Hypothalamus (tissue), 51 donors: ENCODE results near the gene TNNI3.
A peak's percentile ranks its signal among the peaks of the same experiment; 100 is the strongest.

Source experiments
- DNase-seq, 51 donors: peaks; one replicate each; lab custom pipeline; 2025; lab: John Stamatoyannopoulos, UW

Gene TNNI3

DNA sequence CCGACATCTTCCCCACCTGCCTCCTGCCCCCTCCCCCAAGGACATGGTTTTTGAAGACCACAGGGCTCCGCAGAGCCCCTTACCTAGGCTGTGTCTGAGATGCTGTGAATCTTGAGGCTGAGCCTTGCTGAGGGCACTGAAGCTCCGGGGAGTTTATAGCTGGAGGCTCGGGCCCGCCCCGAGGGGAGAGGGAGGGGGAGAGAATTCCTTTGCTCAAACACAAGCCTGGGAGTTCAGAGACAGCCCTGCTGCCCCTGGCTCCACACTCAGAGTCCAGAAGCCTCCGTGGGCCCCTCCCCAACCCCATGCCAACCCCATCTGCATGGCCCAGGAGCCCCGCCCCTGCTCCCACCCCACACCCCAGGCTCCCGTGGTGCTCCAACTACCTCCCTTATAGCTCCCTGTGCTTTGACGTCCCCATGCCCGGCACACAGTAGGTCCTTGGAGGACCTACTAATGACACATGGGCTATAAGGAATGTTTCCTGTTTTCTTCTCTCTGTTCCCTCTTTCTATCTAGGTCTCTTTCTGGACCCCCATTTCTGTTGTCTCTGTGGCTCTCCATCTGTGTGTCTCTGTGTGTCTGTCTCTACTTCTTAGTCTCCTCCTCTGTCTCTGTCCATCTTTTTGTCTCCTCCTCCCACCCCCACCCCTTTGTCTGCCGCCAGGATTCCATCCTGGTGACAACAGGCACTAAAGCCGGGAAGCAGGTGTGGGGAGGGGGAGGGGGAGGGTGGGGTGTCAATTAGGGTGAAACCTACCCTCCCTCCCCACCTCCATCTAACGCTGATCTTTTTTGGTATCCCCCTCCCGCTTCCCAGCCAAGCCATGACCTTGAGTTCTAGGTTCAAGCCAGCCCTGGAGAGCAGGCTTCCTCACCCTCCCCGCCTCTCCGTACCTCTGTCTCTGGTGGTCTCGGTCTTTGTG, 8.2 kb downstream of the TNNI3 start, which contains the start of gene TNNT1:
Gene TNNT1, minus strand, starts transcription at position 129 of the 926 bp plus-strand sequence. CDS start 2,049 bp downstream, outside the sequence.
- DNase-seq: no peak

DNA sequence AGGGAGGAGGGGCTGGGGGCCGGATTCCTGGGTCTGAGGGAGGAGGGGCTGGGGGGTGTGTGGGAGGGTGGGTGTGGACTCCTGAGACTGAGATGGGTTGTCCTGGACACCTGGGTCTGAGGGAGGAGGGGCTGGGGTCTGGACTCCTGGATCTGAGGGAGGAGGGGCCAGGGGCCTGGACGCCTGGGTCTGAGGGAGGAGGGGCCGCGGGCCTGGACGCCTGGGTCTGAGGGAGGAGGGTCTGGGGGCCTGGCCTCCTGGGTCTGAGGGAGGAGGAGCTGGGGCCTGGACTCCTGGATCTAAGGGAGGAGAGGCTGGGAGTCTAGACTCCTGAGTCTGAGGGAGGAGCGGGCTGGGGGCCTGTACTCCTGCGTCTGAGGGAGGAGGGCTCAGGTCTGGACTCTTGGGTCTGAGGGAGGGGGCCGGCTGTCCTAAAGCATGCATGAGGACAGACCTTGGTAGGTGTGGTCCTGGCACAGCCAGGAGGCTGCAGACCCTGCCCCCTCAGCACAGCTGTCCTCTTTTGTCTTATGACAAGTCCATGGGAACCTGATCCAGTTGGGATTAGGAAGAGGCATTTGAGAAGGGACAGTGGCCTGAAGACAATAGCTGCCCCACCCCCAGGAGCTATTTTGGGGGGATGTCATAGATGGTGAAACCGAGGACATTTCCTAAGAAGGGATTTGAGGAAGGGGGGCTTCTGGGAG, 9.8 kb downstream of the TNNI3 start:
- no peak for DNase-seq

DNA sequence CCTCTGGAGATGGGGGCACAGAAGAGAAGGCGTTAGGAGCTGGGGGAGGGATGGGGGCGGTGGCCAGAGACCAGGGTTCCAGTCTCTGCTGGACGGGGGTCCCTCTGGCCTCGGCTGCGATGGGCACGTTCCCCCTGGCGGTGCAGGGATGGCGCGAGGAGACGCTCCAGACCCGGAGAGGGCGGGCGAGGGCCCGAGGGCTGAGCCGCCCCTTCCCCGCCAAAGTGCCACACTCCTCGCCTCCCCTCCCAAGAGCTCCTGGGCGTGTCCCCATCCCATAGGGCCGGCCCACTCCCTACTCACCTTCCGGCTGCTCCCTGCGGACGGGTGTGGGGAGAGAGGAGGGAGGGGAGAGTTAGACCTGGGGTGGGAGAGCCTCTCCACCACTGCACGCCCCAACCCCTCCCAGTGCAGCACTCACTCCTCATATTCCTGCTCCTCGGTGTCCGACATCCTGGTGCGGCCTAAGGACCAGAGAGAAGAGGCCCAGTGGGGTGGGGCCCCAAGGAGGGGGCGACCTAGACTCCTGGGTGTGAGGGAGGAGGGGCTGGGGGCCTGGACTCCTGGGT, 10.7 kb downstream of the TNNI3 start:
- no peak for DNase-seq

DNA sequence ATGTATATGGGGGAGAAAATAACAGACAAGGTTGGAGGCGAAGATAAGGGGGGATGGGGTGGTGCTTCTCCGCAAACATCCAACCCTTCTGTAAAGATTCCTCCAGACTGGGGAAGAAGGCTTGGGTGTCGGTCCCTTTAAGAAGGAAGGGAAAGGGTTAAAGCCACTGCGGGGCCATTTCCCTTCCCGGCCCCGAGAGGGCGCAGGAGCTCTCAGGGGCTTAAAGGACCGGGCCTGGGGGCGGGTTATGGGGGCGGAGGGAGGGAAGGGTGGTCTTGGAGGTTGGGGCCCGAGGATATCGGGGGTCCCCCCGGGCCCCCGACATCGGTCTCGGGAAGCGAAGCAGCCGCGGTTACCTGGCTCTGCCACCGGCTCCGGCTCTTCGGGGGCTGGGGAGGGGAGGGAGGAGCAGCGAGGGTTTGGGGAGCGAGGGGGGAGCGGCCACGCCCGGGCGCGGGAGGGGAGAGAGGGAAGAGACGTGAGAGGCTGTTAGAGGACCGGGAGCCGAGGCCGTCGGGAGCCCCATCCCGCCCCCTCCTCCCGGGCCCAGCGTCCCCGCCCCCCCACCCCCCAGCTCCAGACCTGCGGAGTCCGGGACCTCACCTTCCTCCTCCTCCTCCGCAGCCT, 11.3 kb downstream of the TNNI3 start:
- DNase-seq: no peak

DNA sequence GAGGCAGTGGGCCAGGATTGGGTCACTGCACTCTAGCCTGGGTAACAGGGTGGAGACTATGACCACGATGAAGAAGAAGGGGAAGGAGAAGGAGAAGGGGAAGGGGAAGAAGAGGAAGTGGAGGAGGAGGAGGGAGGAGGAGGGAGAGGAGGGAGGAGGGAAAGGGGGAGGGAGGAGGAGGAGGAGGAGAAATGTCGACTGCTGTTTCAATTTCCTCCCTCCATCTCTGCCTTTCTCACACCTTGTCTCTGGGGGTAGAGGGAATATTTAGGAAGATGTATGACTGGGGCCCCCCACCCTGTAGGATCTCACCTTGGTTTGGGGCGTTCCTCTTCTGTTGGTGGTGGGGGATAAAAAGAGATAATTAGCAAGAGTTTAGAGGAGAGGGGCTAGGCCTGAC, 12.3 kb downstream of the TNNI3 start:
- no peak for DNase-seq

DNA sequence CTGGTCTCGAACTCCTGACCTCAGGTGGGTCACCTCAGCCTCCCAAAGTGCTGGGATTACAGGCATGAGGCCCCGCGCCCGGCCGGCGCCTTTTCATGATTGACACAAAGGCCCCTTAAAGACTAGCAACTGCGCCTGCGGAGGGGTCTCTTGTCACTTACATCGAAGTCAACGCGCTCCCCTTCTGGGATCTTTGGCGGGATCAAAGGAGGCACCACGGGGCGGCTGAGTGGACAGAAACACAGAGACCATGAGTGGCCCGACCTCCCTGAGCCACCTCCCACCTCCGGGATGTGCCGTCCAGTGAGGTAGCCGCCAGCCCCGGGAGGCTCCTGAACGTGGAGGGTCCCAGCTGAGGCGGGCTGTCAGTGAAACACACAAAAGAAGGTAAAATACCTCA, 15.8 kb downstream of the TNNI3 start:
- no peak for DNase-seq

DNA sequence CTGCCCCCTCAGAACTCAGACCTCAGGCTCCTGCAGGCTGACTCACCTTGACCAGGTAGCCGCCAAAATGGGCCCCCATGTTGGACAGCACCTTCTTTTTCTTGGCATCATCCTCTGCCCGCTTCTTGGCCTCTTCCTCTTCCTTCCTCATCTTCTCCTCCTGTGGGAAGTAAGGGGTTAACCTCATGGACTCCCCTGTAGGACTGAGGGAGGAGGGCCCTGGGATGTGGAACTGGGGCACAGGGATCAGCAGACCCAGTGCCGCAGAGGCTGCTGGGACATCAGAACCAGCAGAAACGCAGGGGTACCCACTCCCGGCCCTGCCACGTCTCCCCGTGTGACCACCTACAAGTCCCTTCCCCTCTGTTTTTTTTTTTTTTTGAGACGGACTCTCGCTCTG, 19.6 kb downstream of the TNNI3 start:
- no peak for DNase-seq

DNA sequence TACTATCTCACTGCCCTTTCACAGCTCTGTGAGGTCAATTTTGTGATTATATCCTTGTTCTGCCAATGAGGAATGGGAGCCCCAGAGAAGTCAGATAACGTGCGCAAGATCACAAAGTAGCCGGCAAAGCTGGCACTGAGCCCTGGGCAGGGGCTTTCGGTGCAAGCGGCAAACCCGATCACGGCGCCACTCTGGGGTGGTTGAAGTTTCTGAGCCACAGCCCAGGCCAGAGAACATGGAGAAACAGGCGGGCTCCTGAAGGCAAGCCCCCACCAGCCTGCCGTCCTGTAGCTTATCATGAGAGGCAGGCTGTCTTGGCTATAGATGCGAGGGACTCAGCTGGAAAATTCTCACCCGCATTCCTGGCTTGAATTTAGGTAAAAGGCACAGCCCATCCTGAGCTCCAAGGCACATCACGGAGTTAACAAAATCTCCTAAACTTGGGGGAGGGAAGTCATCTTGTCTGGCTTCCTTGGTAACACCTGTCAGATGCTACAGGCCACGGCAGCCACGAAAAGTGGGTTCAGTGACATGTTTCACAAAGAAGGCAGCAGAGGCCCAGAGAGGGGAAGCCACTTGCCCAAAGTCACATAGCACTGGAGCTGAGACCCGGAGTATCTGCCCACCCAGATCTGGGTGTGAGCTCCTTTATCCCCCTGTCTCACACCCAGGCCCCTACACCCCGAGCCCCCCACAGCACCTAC, 21.0 kb downstream of the TNNI3 start:
- DNase-seq: no peak

DNA sequence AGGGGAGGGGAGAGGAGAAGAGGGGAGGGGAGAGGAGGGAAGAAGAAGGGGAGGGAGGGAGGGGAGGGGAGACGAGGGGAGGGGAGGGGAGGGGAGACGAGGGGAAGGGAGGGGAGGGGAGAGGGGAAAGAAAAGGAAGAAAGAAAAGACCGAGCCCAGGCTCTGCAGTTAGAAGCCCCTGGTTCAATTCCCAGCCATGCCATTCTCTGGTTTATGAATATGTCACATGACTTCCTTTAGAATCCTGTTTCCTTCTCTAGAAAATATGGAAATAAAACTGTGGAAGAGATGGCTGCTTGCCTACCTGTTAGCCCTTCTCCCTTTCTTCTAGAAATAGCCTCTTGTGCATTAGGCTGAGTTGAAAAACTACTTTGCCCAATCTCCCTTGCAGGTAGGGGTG, 22.8 kb downstream of the TNNI3 start:
- DNase-seq: no peak

DNA sequence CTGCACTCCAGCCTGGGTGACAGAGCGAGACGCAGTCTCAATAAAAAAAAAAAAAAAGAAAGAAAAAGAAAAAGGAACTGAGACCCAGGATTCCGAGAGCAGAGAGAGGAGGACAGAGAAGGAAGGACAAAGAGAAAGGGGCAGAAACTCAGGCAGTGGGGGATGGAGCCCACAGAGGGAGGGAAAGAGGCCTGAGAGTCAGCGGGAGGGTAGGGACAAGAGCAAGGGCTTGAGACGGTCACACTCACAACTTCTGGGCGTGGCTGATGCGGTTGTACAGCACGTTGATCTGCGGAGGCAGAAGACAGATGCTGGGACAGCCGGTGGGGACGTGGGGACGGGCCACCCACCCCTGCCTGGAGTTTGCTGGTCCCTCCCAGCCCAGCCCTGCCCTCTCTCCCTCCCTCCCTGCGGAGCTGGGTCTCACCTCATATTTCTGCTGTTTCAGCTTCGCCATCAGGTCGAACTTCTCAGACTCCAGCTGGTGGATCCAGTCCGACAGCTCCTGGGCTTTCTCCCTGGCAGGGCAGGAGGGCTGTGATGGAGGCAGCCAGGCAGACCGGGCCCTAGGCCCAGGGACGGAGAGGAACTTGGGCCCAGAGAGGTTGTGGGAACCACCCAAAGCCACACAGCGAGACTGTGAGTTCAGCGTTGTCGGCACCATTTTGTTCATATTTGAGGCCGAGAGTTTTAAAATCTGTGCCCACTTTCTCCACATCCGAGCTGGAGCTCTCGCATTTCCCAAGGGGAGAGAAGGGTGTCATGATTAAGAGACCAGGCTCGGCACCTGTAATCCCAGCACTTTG, 23.7 kb downstream of the TNNI3 start:
- no peak for DNase-seq

DNA sequence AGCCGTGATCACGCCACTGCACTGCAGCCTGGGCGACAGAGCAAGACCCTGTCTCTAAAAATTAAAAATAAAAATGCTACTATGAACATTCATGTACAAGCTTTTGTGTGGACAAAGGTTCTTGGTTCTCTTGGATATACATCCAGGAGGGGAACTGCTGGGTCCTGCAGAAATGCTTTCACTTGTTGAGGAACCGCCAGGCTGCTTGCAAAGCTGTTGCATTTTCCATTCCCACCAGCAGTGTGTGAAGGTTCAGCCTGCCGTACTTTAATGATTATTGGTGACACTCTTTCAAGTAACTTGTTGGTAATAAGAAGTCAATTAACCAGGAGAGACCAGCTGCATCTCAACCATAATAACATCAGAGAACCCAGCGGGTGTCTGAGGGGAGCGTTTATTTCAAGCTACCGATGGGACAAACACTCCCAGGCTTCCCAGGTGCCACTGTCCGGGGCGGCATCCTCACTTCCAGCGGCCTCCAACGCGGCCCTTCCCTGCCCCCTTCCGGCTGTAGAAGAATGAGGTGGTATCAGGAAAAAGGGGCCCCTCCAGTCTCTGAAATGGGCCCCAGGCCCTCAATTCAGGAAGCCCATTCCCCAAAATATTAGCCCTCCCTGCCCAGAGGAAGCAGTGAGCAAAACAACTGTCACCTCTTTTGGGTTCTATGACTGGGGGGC, 24.9 kb downstream of the TNNI3 start:
- DNase-seq: no peak

DNA sequence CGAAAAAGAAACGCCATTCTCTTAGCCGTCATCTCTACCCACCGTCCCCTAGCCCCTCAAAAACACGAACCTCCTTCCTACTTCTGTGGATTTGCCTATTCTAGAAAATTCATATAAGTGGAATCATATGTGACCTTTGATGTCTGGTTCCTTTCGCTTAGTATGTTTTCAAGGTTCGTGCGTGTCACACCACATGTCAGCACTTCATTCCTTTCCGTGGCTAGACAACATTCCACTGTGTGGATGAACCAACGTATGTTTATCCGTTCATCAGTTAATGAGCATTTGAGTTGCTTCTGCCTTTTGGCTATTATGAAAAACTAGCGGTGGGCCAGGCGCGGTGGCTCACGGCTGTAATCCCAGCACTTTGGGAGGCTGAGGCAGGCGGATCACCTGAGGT, 26.1 kb downstream of the TNNI3 start:
- no peak for DNase-seq

DNA sequence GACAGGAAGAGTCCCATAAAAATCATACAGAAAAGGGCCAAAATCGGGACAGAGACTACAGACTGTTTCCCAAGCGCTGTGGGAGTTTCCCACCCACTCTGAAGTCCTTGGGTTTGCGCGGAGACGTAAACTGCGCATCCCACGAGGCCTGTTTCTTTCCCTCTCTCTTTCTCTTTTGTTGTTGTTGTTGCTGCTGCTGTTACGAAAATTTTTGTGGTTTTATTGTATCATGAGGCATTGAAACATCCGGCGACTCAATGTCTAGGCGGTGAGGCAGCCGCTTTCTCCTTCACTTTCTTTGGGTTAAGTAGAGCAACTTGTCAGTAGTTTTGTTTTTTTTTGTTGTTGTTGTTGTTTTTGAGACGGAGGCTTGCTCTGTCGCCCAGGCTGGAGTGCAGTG, 38.5 kb downstream of the TNNI3 start:
- DNase-seq: no peak

DNA sequence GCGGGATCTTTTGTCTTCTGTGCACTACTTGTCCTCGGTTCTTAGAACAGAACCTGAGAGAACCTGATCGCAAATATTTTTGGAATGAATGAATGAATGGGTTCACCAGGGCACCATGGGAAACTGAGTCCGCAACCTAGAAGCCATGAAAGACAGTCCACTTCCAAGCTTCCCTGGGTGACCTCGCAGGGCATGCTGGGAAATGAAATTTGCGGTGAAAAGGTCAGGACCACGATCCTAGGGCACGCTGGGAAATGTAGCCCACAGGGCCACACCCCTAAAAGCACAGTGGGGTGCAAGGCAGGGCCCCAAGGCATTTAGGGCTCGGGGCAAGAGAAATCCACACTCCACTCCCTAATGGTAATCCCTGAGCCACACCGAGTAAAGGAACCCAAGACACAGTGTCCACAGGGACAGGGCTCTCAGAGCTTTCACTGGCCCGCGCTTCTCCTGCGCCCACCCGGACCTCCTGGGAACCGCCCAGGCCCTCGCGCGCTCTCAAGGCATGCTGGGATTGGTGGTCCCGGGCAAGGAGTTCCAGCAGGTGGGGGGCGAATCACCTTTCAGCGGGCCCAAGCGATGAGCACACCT, 39.0 kb downstream of the TNNI3 start:
- peak in 47 of 51 donors; percentile 12 to 85 (median 55) for DNase-seq

DNA sequence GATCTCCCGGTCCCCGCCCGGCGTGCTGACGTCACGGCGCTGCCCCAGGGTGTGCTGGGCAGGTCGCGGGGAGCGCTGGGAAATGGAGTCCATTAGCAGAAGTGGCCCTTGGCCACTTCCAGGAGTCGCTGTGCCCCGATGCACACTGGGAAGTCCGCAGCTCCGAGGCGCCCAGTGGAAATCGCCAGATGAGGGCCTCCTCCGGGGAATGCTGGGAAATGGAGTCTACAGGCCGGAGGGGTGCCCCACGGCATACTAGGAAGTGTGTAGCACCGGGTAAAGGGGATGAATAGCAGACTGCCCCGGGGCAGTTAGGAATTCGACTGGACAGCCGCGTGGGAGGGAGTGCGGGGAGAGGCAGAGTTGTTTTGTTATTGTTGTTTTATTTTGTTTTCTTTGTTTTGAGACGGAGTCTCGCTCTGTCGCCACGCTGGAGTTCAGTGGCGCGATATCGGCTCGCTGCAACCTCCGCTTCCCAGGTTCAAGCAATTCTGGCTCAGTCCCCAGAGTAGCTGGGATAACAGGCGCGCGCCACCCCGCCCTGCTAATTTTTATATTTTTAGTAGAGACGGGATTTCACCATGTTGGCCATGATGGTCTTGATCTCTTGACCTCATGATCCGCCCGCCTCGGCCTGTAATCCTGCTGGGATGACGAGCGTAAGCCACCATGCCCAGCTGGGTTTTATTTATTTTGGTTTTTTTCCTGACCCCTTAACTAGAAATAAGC, 39.7 kb downstream of the TNNI3 start:
- peak; percentile 88 to 100 (median 98) for DNase-seq

DNA sequence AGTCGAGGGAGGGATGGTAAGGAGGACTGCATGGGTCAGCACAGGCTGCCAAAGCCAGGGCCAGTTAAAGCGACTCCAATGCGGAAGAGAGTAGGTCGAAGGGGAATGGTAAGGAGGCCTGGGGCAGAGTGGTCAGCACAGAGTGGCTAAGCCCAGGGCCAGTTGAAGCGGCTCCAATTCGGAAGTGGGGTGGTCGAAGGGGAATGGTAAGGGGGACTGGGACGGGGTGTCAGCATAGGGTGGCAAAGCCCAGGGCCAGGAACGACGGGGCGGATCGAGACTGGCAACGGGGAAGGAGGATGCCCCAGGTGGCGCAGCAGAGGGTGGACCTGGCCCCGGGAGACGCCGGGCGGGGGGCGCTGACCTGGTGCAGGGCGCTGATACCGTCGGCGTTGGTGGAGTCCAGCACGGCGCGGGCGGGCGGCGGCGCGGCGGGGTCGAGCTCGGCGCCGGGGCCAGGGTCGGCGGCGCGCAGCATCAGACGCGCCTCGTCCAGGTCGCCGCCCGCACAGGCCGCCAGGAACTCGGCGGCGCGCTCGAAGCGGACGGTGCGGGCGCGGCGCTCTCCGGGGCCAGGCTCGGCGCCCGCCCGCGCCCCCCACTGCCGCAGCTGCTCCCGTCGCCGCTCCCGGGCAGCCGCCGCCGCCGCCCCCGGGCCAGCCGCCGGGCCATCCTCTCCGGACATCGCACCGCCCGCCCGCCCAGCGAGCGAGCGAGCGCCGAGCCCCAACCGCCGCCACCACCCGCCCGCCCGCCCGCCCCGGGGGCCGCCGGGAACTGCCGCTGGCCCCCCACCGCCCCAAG, 40.5 kb downstream of the TNNI3 start, which contains the start of gene PPP1R12C:
Gene PPP1R12C, minus strand, starts transcription at position 779 of the 804 bp plus-strand sequence. Its CDS starts 94 bp downstream, at position 685.
- peak in 6 of 51 donors; percentile 24 to 36 (median 31) for DNase-seq
